GM10266 (cell line): ENCODE data around the gene PTBP1.

ENCODE experiments used
- DNase-seq: peaks from one replicate; pipeline ENCODE4 v3.0.0; 2012; ENCODE audit errors: extremely low spot score
- CTCF ChIP-seq: IDR thresholded peaks from 2 replicates; pipeline ENCODE4 v1.5.1; 2012; ENCODE audit warnings: mild to moderate bottlenecking, low read depth; ENCODE audit not compliant: control insufficient read depth, insufficient read depth; ENCODE audit errors: missing control alignments

Gene PTBP1

GRCh38 chr19:791567-792305 lies 5.5 kb upstream of the PTBP1 start:
- no peak for TF ChIP-seq CTCF
- DNase-seq, result no peak

GRCh38 chr19:792306-792885 lies 4.9 kb upstream of the PTBP1 start:
- no peak for TF ChIP-seq CTCF

GRCh38 chr19:793806-794205 lies 3.4 kb upstream of the PTBP1 start:
- no peak for TF ChIP-seq CTCF
- no peak for DNase-seq

More at GRCh38 chr19:792306-792885, 4.9 kb upstream of the PTBP1 start:
- DNase-seq, result no peak

GRCh38 chr19:795073-795611 lies 2.1 kb upstream of the PTBP1 start:
- DNase-seq, result no peak
- TF ChIP-seq CTCF, result no peak

GRCh38 chr19:795691-796581 lies 1.3 kb upstream of the PTBP1 start:
- no peak for DNase-seq
- TF ChIP-seq CTCF, result no peak

GRCh38 chr19:797528-798414 lies 519 bp downstream of the PTBP1 start:
- DNase-seq, result peak; percentile 100
- TF ChIP-seq CTCF, result no peak
